Chondrocyte (in vitro differentiated cells): ENCODE data around the gene IRS2. TPM values are rescaled to one million over a fixed set of nuclear protein-coding genes. Genes with fewer than 3 reads are reported as not detected.

ENCODE experiments used
- DNase-seq: peaks from one replicate; pipeline ENCODE4 v3.0.0; 2021; ENCODE audit warnings: mixed read lengths, low spot score
- H3K27ac Mint-ChIP-seq: one replicate; pipeline ENCODE4 v1.8.0; 2021; ENCODE audit warnings: mild to moderate bottlenecking, moderate library complexity, mixed read lengths; ENCODE audit not compliant: unreplicated experiment
- H3K27me3 Mint-ChIP-seq: 2 replicates; pipeline ENCODE4 v1.8.0; 2021; ENCODE audit warnings: low read depth, mixed read lengths
- H3K36me3 Mint-ChIP-seq: 2 replicates; pipeline ENCODE4 v1.8.0; 2021; ENCODE audit warnings: low read depth, mixed read lengths
- H3K4me1 Mint-ChIP-seq: 2 replicates; pipeline ENCODE4 v1.8.0; 2021; ENCODE audit warnings: low read depth, mild to moderate bottlenecking, mixed read lengths
- H3K4me3 Mint-ChIP-seq: one replicate; pipeline ENCODE4 v1.8.0; 2021; ENCODE audit warnings: mild to moderate bottlenecking, moderate library complexity, mixed read lengths; ENCODE audit not compliant: unreplicated experiment
- H3K9me3 Mint-ChIP-seq: 2 replicates; pipeline ENCODE4 v1.8.0; 2021; ENCODE audit warnings: low read depth, mixed read lengths
- CTCF ChIP-seq: fragments of 200-600 bp; sonication (generic); IDR thresholded peaks from 2 replicates; pipeline ENCODE4 v1.5.0; 2021; ENCODE audit warnings: antibody characterized with exemption, mild to moderate bottlenecking, moderate library complexity
- total RNA-seq: library from RNA; stranded (reverse); gene quantifications from 3 replicates; pipeline ENCODE4 v1.2.1, GENCODE V29; 2021

The IRS2 gene
- total RNA-seq, 1 donor from 2014 or later = 42.9 TPM

- peak overlapping the region; percentile 91 for H3K27ac Mint-ChIP-seq
- peak overlapping the region; percentile 51 for H3K4me3 Mint-ChIP-seq
- no peaks in the 10 kb centered on the region for H3K27me3 Mint-ChIP-seq
- no peaks in the 10 kb centered on the region for H3K36me3 Mint-ChIP-seq
- DNase-seq = no peak
- H3K4me1 Mint-ChIP-seq = peaks cover 34% of the 10 kb centered on the region
- H3K9me3 Mint-ChIP-seq = no peaks in the 10 kb centered on the region
- TF ChIP-seq CTCF = no peak
Measured at GRCh38 chr13:109789262-109789661, 2.9 kb upstream of the IRS2 start.

- H3K4me1 Mint-ChIP-seq = peaks cover 37% of the 10 kb centered on the region
- no peak for DNase-seq
- H3K4me3 Mint-ChIP-seq = no peak overlapping the region
- H3K27me3 Mint-ChIP-seq = no peaks in the 10 kb centered on the region
- H3K27ac Mint-ChIP-seq = peak overlapping the region; percentile 91
- no peaks in the 10 kb centered on the region for H3K9me3 Mint-ChIP-seq
- H3K36me3 Mint-ChIP-seq = peaks cover 2% of the 10 kb centered on the region
- no peak for TF ChIP-seq CTCF
Measured at GRCh38 chr13:109788372-109789111, 2.2 kb upstream of the IRS2 start.

- Mint-ChIP-seq H3K4me1 (peaks cover 39% of the 10 kb centered on the region), H3K27me3 (no peaks in the 10 kb centered on the region), H3K27ac (peak overlapping the region; percentile 79), H3K9me3 (no peaks in the 10 kb centered on the region), H3K4me3 (peak overlapping the region; percentile 86), H3K36me3 (peaks cover 3% of the 10 kb centered on the region)
- TF ChIP-seq CTCF = peak; percentile 38
- DNase-seq = no peak
Measured at GRCh38 chr13:109787135-109787954, 962 bp upstream of the IRS2 start.

GRCh38 chr13:109785892-109786450 is 412 bp downstream of the IRS2 start:
- Mint-ChIP-seq H3K9me3 (no peaks in the 10 kb centered on the region), H3K36me3 (peaks cover 11% of the 10 kb centered on the region), H3K4me1 (peaks cover 42% of the 10 kb centered on the region), H3K27ac (peak overlapping the region; percentile 82), H3K4me3 (peak overlapping the region; percentile 72), H3K27me3 (no peaks in the 10 kb centered on the region)
- no peak for DNase-seq
- TF ChIP-seq CTCF = no peak
